Measurements from ENCODE around the gene GTPBP4. TPM values are rescaled to one million over a fixed set of nuclear protein-coding genes. Genes with fewer than 3 reads are reported as not detected.
A peak's percentile ranks its signal among the peaks of the same experiment; 100 is the strongest.

The GTPBP4 gene
- total and polyA plus RNA-seq, 2 of the 13 experiments (the other 11 are each of a cell fraction or from before 2014, with no cell fraction given) = 24.1 to 85.5 TPM

DNA sequence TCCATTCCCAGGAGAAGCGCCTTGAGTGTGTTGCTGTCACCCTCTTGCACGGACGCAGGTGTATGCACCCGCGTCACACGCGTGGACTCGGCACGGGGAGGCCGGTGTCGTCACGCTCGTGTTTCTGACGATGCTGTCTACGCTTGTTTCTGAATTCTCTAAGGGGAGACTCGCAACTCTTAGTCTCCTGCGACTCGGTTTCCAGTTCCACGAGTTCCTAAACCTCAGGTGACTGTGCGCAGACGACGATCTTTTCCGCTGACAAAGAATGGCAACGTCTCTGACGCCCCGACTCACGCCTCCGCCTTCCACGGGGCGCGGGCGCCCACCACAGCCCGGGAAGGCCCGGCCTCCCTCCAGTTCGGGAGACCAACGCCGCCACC is 60.1 kb downstream of the GTPBP4 start (continued):
- TF ChIP-seq CENPT (CRISPR knock-in tag; IDR thresholded peaks at IDR 0.05; ENCODE audit: low read depth) = no peak
- TF ChIP-seq TBX3 (IDR thresholded peaks at IDR 0.05; ENCODE audit: borderline replicate concordance) = no peak
- TF ChIP-seq SAFB2 (CRISPR knock-in tag; IDR thresholded peaks at IDR 0.05; ENCODE audit: borderline replicate concordance, low read depth) = no peak
- 0 out of 2 replicates have a peak, but pooled peaks have one; percentile 79 for TF ChIP-seq ZNF816 (CRISPR knock-in tag; IDR thresholded peaks at IDR 0.05; ENCODE audit: borderline replicate concordance)
- no peak for TF ChIP-seq ZNF83 (CRISPR knock-in tag; IDR thresholded peaks at IDR 0.05; ENCODE audit: borderline replicate concordance)
- TF ChIP-seq NCOR1 (IDR thresholded peaks at IDR 0.05; ENCODE audit: borderline replicate concordance, low read length) = no peak
- TF ChIP-seq ZNF746 (CRISPR knock-in tag; IDR thresholded peaks at IDR 0.05) = 0 out of 2 replicates have a peak, but pooled peaks have one; percentile 30
- TF ChIP-seq SATB2 (CRISPR knock-in tag; IDR thresholded peaks at IDR 0.05) = no peak
- no peak for TF ChIP-seq TBX2 (CRISPR knock-in tag; IDR thresholded peaks at IDR 0.05; ENCODE audit: borderline replicate concordance)
- TF ChIP-seq ZNF564 (CRISPR knock-in tag; IDR thresholded peaks at IDR 0.05) = no peak
- TF ChIP-seq MXD1 (CRISPR knock-in tag; IDR thresholded peaks at IDR 0.05) = no peak
- TF ChIP-seq YY1 (IDR thresholded peaks at IDR 0.05; ENCODE audit: insufficient read depth, insufficient replicate concordance, low read depth, low read length) = no peak
- no peak for TF ChIP-seq NRL (CRISPR knock-in tag; IDR thresholded peaks at IDR 0.05; ENCODE audit: borderline replicate concordance)
- 0 out of 2 replicates have a peak, but pooled peaks have one; percentile 8 for TF ChIP-seq FOXO4 (CRISPR knock-in tag; conservative IDR thresholded peaks at IDR 0.05)
- TF ChIP-seq NCOA2 (CRISPR knock-in tag; IDR thresholded peaks at IDR 0.05) = no peak
- TF ChIP-seq AGO2 (optimal IDR thresholded peaks at IDR 0.05; ENCODE audit: low read depth, low read length) = no peak
- TF ChIP-seq, protein P1, sequence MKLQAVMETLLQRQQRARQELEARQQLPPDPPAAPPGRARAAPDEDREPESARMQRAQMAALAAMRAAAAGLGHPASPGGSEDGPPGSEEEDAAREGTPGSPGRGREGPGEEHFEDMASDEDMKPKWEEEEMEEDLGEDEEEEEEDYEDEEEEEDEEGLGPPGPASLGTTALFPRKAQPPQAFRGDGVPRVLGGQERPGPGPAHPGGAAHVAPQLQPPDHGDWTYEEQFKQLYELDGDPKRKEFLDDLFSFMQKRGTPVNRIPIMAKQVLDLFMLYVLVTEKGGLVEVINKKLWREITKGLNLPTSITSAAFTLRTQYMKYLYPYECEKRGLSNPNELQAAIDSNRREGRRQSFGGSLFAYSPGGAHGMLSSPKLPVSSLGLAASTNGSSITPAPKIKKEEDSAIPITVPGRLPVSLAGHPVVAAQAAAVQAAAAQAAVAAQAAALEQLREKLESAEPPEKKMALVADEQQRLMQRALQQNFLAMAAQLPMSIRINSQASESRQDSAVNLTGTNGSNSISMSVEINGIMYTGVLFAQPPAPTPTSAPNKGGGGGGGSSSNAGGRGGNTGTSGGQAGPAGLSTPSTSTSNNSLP (IDR thresholded peaks at IDR 0.05; ENCODE audit: low read depth, low read length) = no peak
- no peak for TF ChIP-seq USF2 (IDR thresholded peaks at IDR 0.05; ENCODE audit: low read depth, low read length)
- TF ChIP-seq USF2 (CRISPR knock-in tag; IDR thresholded peaks at IDR 0.05; ENCODE audit: borderline replicate concordance) = no peak
- TF ChIP-seq FOXK2 (IDR thresholded peaks at IDR 0.05) = no peak
- no peak for TF ChIP-seq DNMT1 (CRISPR knock-in tag; IDR thresholded peaks at IDR 0.05)
- TF ChIP-seq RELA (CRISPR knock-in tag; IDR thresholded peaks at IDR 0.05) = no peak
- TF ChIP-seq ZNF616 (CRISPR knock-in tag; IDR thresholded peaks at IDR 0.05; ENCODE audit: low read depth) = 0 out of 2 replicates have a peak, but pooled peaks have one; percentile 24
- no peak for TF ChIP-seq CENPX (CRISPR knock-in tag; IDR thresholded peaks at IDR 0.05)
- TF ChIP-seq, protein P2, sequence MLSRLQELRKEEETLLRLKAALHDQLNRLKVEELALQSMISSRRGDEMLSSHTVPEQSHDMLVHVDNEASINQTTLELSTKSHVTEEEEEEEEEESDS (CRISPR knock-in tag; IDR thresholded peaks at IDR 0.05; ENCODE audit: borderline replicate concordance) = no peak
- TF ChIP-seq SRY (CRISPR knock-in tag; IDR thresholded peaks at IDR 0.05) = no peak
- TF ChIP-seq CCDC6 (CRISPR knock-in tag; IDR thresholded peaks at IDR 0.05) = no peak

All from HepG2 (cell line).